BJ (cell line): ENCODE measurements around the gene LPIN3. TPM values are rescaled to one million over a fixed set of nuclear protein-coding genes. Genes with fewer than 3 reads are reported as not detected.

Experiments used
- CTCF ChIA-PET: fragments of 350-600 bp; formaldehyde crosslinking; extraction: SDS; loops from one replicate; lab custom pipeline; 2021; ENCODE audit warnings: antibody characterized with exemption, inconsistent platforms; lab: Yijun Ruan, JAX
- POLR2A ChIA-PET: fragments of 300-600 bp; sonication (Branson Sonifier 250); formaldehyde crosslinking; extraction: SDS; loops from one replicate; lab custom pipeline; 2021; ENCODE audit warnings: antibody characterized with exemption; lab: Charles Lee
- DNase-seq: peaks from one replicate; pipeline ENCODE4 v3.0.0-alpha.2; 2011; ENCODE audit warnings: low read depth
- H3K27me3 ChIP-seq: 2 replicates; pipeline ENCODE4 v1.6.0; 2011; ENCODE audit warnings: low read length; ENCODE audit not compliant: control insufficient read depth, insufficient read depth
- H3K36me3 ChIP-seq: 2 replicates; pipeline ENCODE4 v1.5.1; 2011; ENCODE audit warnings: low read length; ENCODE audit not compliant: control insufficient read depth, insufficient read depth
- H3K4me3 ChIP-seq: 2 replicates; pipeline ENCODE4 v1.5.1; 2011; ENCODE audit warnings: low read depth, mild to moderate bottlenecking, control low read depth, low read length
- CTCF ChIP-seq: IDR thresholded peaks from 2 replicates; pipeline ENCODE4 v1.5.1; 2011; ENCODE audit warnings: low read depth, mild to moderate bottlenecking, control low read depth, inconsistent platforms, low read length, moderate library complexity; ENCODE audit not compliant: insufficient read depth
- polyA plus RNA-seq: library from polyadenylated mRNA; depleted of rRNA; stranded (reverse); fragments of >200 nt; gene quantifications from 2 replicates; pipeline ENCODE4 v1.2.3, GENCODE V29; 2011

LPIN3 gene
- polyA plus RNA-seq, 1 experiment, result 11.5 TPM

- CTCF ChIA-PET, result no interaction called here
- POLR2A ChIA-PET, result no interaction called here
- no peak for TF ChIP-seq CTCF
These were observed 20.2 kb upstream of the LPIN3 start for GRCh38 chr20:41320441-41320840.

GRCh38 chr20:41320976-41321375 lies 19.6 kb upstream of the LPIN3 start:
- no peak for TF ChIP-seq CTCF
- H3K36me3 ChIP-seq, result no peaks in the 10 kb centered on the region
- no peak for DNase-seq
- no peaks in the 10 kb centered on the region for H3K27me3 ChIP-seq
- CTCF ChIA-PET, result no interaction called here
- H3K4me3 ChIP-seq, result no peak overlapping the region
- POLR2A ChIA-PET, result no interaction called here

More at GRCh38 chr20:41320441-41320840, 20.2 kb upstream of the LPIN3 start:
- no peak for DNase-seq
- H3K4me3 ChIP-seq, result no peak overlapping the region
- no peaks in the 10 kb centered on the region for H3K27me3 ChIP-seq
- H3K36me3 ChIP-seq, result no peaks in the 10 kb centered on the region

GRCh38 chr20:41327178-41327577 lies 13.4 kb upstream of the LPIN3 start:
- POLR2A ChIA-PET, result no interaction called here

GRCh38 chr20:41329435-41330342 lies 10.9 kb upstream of the LPIN3 start:
- DNase-seq, result peak; percentile 98
- no peaks in the 10 kb centered on the region for H3K36me3 ChIP-seq
- CTCF ChIA-PET, result interaction anchor here (2.3 to 4.2 kb wide), 3 partner anchors 10 to 157 kb away, joined by 7 to 19 read pairs (median 13); no protein-coding TSS in a partner anchor
- H3K4me3 ChIP-seq, result peak overlapping the region; percentile 5; the same call in 1 of the 2 replicates
- TF ChIP-seq CTCF, result no peak
- H3K27me3 ChIP-seq, result no peaks in the 10 kb centered on the region
- POLR2A ChIA-PET, result interaction anchor here (0.8 to 1.1 kb wide), 5 partner anchors 11 to 97 kb away, joined by 3 to 6 read pairs (median 4); partner anchors contain the start of genes LPIN3 and ZHX3

More at GRCh38 chr20:41327178-41327577, 13.4 kb upstream of the LPIN3 start:
- no peaks in the 10 kb centered on the region for H3K27me3 ChIP-seq
- no peak overlapping the region for H3K4me3 ChIP-seq
- no peaks in the 10 kb centered on the region for H3K36me3 ChIP-seq
- CTCF ChIA-PET, result interaction anchor here (0.6 to 1.2 kb wide), 2 partner anchors 173 to 358 kb away, joined by 3 read pairs; no protein-coding TSS in a partner anchor
- DNase-seq, result no peak
- no peak for TF ChIP-seq CTCF

GRCh38 chr20:41330343-41330720 lies 10.3 kb upstream of the LPIN3 start:
- no peak for DNase-seq
- H3K27me3 ChIP-seq, result no peaks in the 10 kb centered on the region
- CTCF ChIA-PET, result interaction anchor here (1.3 to 4.2 kb wide), 4 partner anchors 9 to 158 kb away, joined by 5 to 19 read pairs (median 10); partner anchors contain the start of gene LPIN3
- TF ChIP-seq CTCF, result no peak
- no peaks in the 10 kb centered on the region for H3K36me3 ChIP-seq
- POLR2A ChIA-PET, result no interaction called here
- H3K4me3 ChIP-seq, result no peak overlapping the region
